Hepatocyte (in vitro differentiated cells): ENCODE measurements around the gene CD300A.

Source experiments
- CTCF ChIP-seq: fragments of 200-600 bp; sonication (generic); IDR thresholded peaks from 2 replicates; pipeline ENCODE4 v1.5.1; 2016; ENCODE audit warnings: antibody characterized with exemption, mild to moderate bottlenecking; ENCODE audit not compliant: poor library complexity
- EZH2phosphoT487 ChIP-seq: fragments of 200-600 bp; sonication (generic); IDR thresholded peaks from one replicate; pipeline ENCODE4 v1.6.1; 2018; ENCODE audit warnings: antibody characterized with exemption, mild to moderate bottlenecking, low read depth, moderate library complexity; ENCODE audit not compliant: unreplicated experiment, severe bottlenecking

DNA sequence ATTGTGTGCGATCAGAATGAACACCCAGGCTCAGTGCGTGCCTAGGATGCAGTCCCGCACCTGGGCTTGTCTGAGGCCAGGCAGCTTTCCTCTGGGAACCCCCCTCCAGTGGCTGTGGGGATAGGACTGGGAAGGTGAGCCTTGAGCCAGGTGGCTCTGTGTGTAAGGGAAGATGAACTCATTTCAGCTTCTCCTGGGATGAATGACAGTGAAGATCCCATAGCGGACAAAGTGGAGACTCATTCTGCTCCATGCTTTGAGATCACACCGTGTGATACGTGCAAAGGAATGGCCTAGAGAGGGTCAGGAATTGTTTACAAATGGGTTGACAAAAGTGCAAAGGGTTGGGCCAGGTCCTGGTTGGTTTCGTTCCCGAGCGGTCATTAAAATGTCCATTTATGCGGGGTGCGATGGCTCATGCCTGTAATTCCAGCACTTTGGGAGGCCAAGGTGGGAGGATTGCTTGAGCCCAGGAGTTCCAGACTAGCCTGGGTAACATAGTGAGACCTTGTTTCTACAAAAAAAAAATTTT, 18.7 kb upstream of the CD300A start:
- no peak for TF ChIP-seq CTCF
- no peak for TF ChIP-seq EZH2phosphoT487
